Kidney (tissue), 14 donors: ENCODE data around the gene SH2D4B. TPM values are rescaled to one million over a fixed set of nuclear protein-coding genes. Genes with fewer than 3 reads are reported as not detected.

Source experiments
- DNase-seq, 5 donors: peaks; one replicate each; pipeline ENCODE4 v3.0.0-alpha.2; 2013 to 2020
- FAIRE-seq: peaks from 2 replicates; lab custom pipeline; 2012; peaks lifted over from hg19 to GRCh38; lab: Jason Lieb, UNC
- H3K27ac ChIP-seq, 2 donors: one replicate each; pipeline ENCODE4 v1.7.0; 2013; ENCODE audit warnings: low read depth in 2 of 2, low read length in 2 of 2, inconsistent platforms in 1 of 2
- H3K27me3 ChIP-seq: one replicate; pipeline ENCODE4 v1.7.1; 2013; ENCODE audit warnings: low read length, inconsistent platforms; ENCODE audit not compliant: control insufficient read depth, insufficient read depth
- H3K36me3 ChIP-seq, 3 donors: one replicate each; pipeline versions ENCODE4 v1.7.0 to v1.7.1; 2013; ENCODE audit warnings: low read length in 3 of 3, control low read depth in 1 of 3, inconsistent platforms in 1 of 3; ENCODE audit not compliant: insufficient read depth in 3 of 3, control insufficient read depth in 2 of 3
- H3K4me1 ChIP-seq, 3 donors: one replicate each; pipeline versions ENCODE4 v1.7.0 to v1.7.1; 2013; ENCODE audit warnings: low read length in 3 of 3, inconsistent platforms in 1 of 3, low read depth in 1 of 3; ENCODE audit not compliant: control insufficient read depth in 2 of 3, insufficient read depth in 2 of 3
- H3K4me3 ChIP-seq, 3 donors: one replicate each; pipeline versions ENCODE4 v1.7.0 to v1.8.1; 2013; ENCODE audit warnings: low read length in 3 of 3, control low read depth in 1 of 3, inconsistent platforms in 1 of 3
- H3K9ac ChIP-seq, 3 donors: one replicate each; pipeline versions ENCODE4 v1.7.0 to v1.7.1; 2013; ENCODE audit warnings: low read length in 3 of 3, control low read depth in 1 of 3, inconsistent platforms in 1 of 3
- H3K9me3 ChIP-seq, 3 donors: one replicate each; pipeline versions ENCODE4 v1.7.0 to v1.7.1; 2013; ENCODE audit warnings: low read length in 3 of 3, control low read depth in 1 of 3, inconsistent platforms in 1 of 3; ENCODE audit not compliant: control insufficient read depth in 2 of 3, insufficient read depth in 1 of 3
- intact Hi-C: fragments of 100-400 bp; cut with DNase I; formaldehyde crosslinking; loops from one replicate; pipeline ENCODE4 v1.11.1; 2022
- polyA plus RNA-seq: library from polyadenylated mRNA; stranded (reverse); fragments of 350-450 nt; fragmentation: Illumina TruSeq; extraction: RNeasy Lipid Tissue Mini Kit (QIAGEN cat#74804); gene quantifications from one replicate; pipeline ENCODE4 v1.2.3, GENCODE V29; 2014; ENCODE audit warnings: low read depth, low replicate concordance; ENCODE audit not compliant: insufficient read depth
- total RNA-seq: library from RNA; stranded (reverse); fragmentation: NEBNext Ultra II Directional; extraction: Animal tissue kit (Norgen Biotek cat#: 25700); gene quantifications from one replicate; pipeline ENCODE4 v1.2.1, GENCODE V29; 2021
- TF ChIP-seq, protein P1 (sequence below): IDR thresholded peaks from 3 replicates; pipeline ENCODE4 v1.5.1; 2012; ENCODE audit warnings: mild to moderate bottlenecking, moderate library complexity, borderline replicate concordance; ENCODE audit not compliant: insufficient read depth; ENCODE audit errors: extremely low read depth
- donor health status: control.
- donor health status: control.
- donor health status: control.
- donor health status: control.
- donor health status: control.
- donor health status: DM: yes; HTN: yes; CAD: no.
- donor health status: Normal renal cell carcinoma (clear cell type).

SH2D4B gene
- total and polyA plus RNA-seq, 2 donors from 2014 or later: 0.09 TPM; not detected in 1

DNA sequence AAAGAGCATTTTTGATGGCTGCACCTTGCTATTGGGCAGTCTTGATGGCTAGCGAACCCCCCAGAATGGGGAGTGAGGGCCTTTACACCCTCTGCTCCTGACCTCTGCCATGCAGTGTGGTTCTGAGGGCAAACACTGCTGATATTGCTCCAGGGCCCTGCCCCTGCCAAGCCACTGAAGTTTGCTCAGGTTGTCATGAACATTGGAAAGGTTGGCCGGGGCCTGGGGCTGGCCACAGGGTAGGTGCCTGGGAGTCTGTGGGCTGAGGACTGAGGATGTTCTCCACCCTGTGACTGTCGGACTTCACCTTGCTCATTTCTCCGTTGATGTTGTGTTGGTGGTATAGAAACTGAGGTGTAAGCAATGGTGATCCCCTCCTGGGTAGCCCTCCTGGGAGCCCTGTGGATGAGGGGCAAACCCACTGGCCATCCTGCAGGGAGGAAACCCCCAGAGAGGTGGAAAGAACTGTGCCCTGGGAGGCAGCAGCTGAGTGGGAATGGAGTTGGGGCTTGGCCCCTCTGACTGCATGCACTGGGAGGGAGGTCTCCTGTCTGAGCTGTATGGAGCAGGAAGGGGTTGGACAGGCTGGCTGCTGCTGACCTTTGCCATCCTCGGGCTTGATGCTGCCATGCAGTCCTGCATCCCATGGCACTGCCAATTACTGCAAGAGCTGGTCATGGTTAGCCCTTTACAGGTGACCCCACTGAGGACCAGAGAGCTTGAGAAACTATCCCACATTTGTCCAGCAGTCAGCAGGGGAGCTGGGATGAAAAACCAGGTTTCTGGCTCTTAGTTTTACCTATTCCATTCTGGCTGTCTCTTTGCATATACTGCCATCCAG lies 77.1 kb downstream of the SH2D4B start:
- Histone ChIP-seq H3K4me1 (no peaks in the 10 kb centered on the region), H3K27me3 (no peaks in the 10 kb centered on the region), H3K9ac (no peak overlapping the region), H3K4me3 (no peak overlapping the region), H3K9me3 (no peaks in the 10 kb centered on the region), H3K36me3 (no peaks in the 10 kb centered on the region), H3K27ac (no peak overlapping the region)
- no peak for DNase-seq
- intact Hi-C loops: no loop called here
- TF ChIP-seq, protein P1, sequence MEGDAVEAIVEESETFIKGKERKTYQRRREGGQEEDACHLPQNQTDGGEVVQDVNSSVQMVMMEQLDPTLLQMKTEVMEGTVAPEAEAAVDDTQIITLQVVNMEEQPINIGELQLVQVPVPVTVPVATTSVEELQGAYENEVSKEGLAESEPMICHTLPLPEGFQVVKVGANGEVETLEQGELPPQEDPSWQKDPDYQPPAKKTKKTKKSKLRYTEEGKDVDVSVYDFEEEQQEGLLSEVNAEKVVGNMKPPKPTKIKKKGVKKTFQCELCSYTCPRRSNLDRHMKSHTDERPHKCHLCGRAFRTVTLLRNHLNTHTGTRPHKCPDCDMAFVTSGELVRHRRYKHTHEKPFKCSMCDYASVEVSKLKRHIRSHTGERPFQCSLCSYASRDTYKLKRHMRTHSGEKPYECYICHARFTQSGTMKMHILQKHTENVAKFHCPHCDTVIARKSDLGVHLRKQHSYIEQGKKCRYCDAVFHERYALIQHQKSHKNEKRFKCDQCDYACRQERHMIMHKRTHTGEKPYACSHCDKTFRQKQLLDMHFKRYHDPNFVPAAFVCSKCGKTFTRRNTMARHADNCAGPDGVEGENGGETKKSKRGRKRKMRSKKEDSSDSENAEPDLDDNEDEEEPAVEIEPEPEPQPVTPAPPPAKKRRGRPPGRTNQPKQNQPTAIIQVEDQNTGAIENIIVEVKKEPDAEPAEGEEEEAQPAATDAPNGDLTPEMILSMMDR: no peak
- FAIRE-seq: no peak

DNA sequence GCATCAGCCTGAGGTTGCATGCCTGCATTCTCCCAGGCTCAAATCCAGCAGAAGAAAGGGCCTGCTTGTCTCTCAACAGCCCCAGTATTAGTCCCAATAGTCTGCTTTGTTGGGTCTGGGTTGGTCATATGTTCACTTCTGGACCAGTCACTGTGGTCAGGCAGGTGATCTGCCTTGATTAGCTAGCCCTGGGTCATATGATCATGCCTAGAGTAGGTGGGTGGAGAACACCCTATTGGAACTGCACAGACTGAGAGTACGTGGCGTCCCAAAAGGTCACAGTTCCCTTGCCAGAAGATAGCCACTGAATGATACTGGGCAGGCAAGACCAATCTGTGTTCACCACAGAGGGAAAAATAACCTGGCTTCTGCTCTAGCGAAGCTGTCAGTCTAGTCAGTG lies 80.1 kb downstream of the SH2D4B start:
- H3K4me3 ChIP-seq: no peak overlapping the region
- H3K9me3 ChIP-seq: no peaks in the 10 kb centered on the region
- TF ChIP-seq, protein P1: no peak
- intact Hi-C loops: no loop called here
- H3K36me3 ChIP-seq: no peaks in the 10 kb centered on the region
- FAIRE-seq (no peak), DNase-seq (no peak)
- no peaks in the 10 kb centered on the region for H3K4me1 ChIP-seq
- H3K27ac ChIP-seq: no peak overlapping the region
- no peak overlapping the region for H3K9ac ChIP-seq
- H3K27me3 ChIP-seq: no peaks in the 10 kb centered on the region

DNA sequence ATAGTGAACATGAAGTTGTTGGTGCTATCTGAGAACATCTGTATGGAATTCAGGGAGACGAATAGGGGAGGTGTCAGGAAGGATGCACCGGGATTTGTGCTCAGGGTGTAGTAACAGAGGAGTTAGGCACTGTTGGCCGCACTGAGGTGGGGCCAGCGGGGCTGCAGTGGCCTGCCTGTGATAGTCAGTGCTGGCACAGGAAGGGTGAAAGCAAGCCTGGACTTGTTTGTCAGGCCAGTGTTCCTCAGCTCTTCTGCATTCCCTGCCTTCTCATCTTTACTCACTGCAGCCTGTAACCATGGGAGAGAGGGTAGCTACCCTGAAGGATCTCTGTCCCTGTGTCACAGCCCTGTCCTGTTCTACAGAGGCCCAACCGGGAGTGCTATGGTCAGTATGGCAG lies 81.3 kb downstream of the SH2D4B start:
- TF ChIP-seq, protein P1: no peak
- no peak for DNase-seq
- no peak for FAIRE-seq
- Histone ChIP-seq H3K9ac (no peak overlapping the region), H3K27ac (no peak overlapping the region), H3K4me1 (no peaks in the 10 kb centered on the region), H3K4me3 (no peak overlapping the region), H3K9me3 (no peaks in the 10 kb centered on the region), H3K36me3 (no peaks in the 10 kb centered on the region), H3K27me3 (no peaks in the 10 kb centered on the region)
- intact Hi-C loops: no loop called here

DNA sequence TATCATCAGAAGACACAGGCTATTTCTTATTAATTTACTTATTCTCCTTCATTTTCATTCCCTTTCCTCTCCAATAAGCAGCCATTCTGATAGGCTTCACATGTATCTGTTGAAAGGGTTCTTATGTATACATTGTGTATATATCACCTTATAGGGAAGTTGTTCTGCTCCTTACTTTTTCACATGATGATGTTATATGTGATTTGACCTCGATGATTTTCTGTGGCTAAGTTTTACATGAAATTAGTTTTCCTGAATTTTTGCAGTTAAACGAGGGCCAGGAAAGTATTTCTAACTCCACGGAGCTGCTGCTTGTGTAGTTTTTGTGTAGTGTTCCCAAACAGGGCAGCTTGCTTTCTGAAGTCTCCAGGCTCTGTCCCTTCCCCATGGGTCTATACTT lies 84.5 kb downstream of the SH2D4B start:
- FAIRE-seq (no peak), DNase-seq (no peak)
- Histone ChIP-seq H3K4me3 (no peak overlapping the region), H3K27ac (no peak overlapping the region), H3K36me3 (no peaks in the 10 kb centered on the region), H3K9me3 (no peaks in the 10 kb centered on the region), H3K9ac (no peak overlapping the region), H3K4me1 (no peaks in the 10 kb centered on the region), H3K27me3 (no peaks in the 10 kb centered on the region)
- intact Hi-C loops: no loop called here
- TF ChIP-seq, protein P1: no peak
